Neural cell (in vitro differentiated cells): ENCODE results near the gene IRX4.

Source experiments
- CTCF ChIP-seq: fragments of 450-650 bp; IDR thresholded peaks from 2 replicates; pipeline ENCODE4 v1.5.1; 2014; ENCODE audit warnings: antibody characterized with exemption, mild to moderate bottlenecking, moderate library complexity; ENCODE audit not compliant: poor library complexity, severe bottlenecking
- EP300 ChIP-seq: fragments of 450-650 bp; conservative IDR thresholded peaks from 2 replicates; pipeline ENCODE4 v1.6.1; 2014; ENCODE audit warnings: antibody characterized with exemption, mild to moderate bottlenecking, moderate library complexity; ENCODE audit not compliant: poor library complexity, severe bottlenecking
- EZH2 ChIP-seq: fragments of 200-600, 300-800 bp; shearing (Covaris generic), sonication (generic); IDR thresholded peaks from 2 replicates; pipeline ENCODE4 v1.6.1; 2014; ENCODE audit warnings: antibody characterized with exemption, low read length, borderline replicate concordance, mild to moderate bottlenecking; ENCODE audit not compliant: insufficient read depth, poor library complexity, severe bottlenecking
- POLR2AphosphoS5 ChIP-seq: IDR thresholded peaks from 2 replicates; pipeline ENCODE4 v1.6.1; 2012
- RAD21 ChIP-seq: fragments of 450-650 bp; conservative IDR thresholded peaks from 2 replicates; pipeline ENCODE4 v1.6.1; 2014; ENCODE audit warnings: antibody characterized with exemption, mild to moderate bottlenecking, moderate library complexity
- REST ChIP-seq: IDR thresholded peaks from 2 replicates; pipeline ENCODE4 v1.6.1; 2012; ENCODE audit warnings: borderline replicate concordance

- no peak for TF ChIP-seq CTCF
- no peak for TF ChIP-seq EP300
- no peak for TF ChIP-seq EZH2
- no peak for TF ChIP-seq RAD21
- TF ChIP-seq POLR2AphosphoS5 = no peak
- TF ChIP-seq REST = no peak
These were observed 52.0 kb downstream of the IRX4 start for GRCh38 chr5:1830571-1831228.
